ENCODE data around the gene SCAMP1. TPM values are rescaled to one million over a fixed set of nuclear protein-coding genes. Genes with fewer than 3 reads are reported as not detected.

Gene SCAMP1
- total and polyA plus RNA-seq, 2 of the 8 experiments (the other 6 are each of a cell fraction or from before 2014, with no cell fraction given): 18.6 to 55.9 TPM

DNA sequence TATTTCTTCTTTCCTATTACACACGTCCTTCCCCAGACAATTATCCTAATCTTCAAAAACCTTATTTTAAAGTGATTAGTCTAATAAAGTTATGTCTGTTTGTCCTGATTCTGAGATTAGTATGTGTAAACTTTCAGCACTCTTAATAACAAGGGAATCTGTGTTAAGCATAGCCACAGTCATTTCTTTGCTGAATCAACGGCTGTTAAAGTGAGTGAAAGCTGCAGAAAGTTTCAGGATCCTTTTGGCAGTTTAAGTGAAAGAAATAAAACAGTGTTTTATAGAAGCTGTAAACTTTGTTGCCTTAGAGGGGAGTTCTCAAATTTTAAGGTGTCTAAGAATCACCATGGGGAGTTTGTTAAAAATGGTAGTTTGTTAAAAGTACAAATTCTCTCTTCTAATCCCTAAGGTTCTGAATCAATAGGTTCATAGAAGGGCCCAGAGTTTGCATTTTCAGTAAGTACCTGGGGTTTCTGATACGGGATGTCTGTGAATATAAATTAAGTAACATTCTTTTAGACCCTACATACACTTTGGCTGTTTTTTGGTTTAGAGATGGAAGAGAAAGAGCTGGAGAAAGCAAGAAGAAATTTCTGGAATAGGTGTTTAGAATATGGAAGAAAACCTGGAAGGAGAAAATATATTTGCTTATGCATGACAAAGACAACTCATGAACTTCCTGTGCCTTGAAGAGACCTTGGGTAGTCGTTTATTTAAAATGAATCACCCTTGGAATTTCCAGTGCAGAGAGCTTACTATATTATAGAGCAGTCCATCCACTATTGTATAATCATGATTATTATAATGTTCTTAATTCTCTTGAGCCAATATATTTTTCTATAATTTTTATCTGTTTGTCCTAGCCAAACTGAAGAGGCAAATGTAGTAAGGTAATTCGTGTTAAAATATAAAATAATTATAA is 45.7 kb downstream of the SCAMP1 start:
- H2AFZ ChIP-seq (ENCODE audit: low read length): no peak overlapping the region
- H3K23me2 ChIP-seq (ENCODE audit: low read depth, low read length): no peaks in the 10 kb centered on the region
- no peak overlapping the region for H4K91ac ChIP-seq (replicated peaks; ENCODE audit: insufficient read length, low read length)
- H3K4me1 ChIP-seq (replicated peaks in 1 of 4; ENCODE audit: control insufficient read depth in 3 of 4, insufficient read depth in 4 of 4, low read length in 3 of 4): peaks cover 0 to 2% (median 0%) of the 10 kb centered on the region in 4 experiments; a peak in 2 of 7 replicates
- H3K4me3 ChIP-seq (ENCODE audit: extremely low read depth in 1 of 4, insufficient read depth in 2 of 4, low read depth in 3 of 4, low read length in 4 of 4): no peak overlapping the region
- no peak overlapping the region for H3K18ac ChIP-seq (ENCODE audit: extremely low read depth, low read length)
- no peak overlapping the region for H2BK12ac ChIP-seq (ENCODE audit: low read depth, low read length)
- no peaks in the 10 kb centered on the region for H3K27me3 ChIP-seq (replicated peaks in 1 of 4; ENCODE audit: control insufficient read depth in 3 of 4, extremely low read depth in 1 of 4, insufficient read depth in 3 of 4, low read length in 3 of 4)
- no peak overlapping the region for H2BK15ac ChIP-seq (ENCODE audit: low read length)
- no peak overlapping the region for H3K4ac ChIP-seq (replicated peaks; ENCODE audit: insufficient read length, low read depth, low read length)
- no peak overlapping the region for H3K14ac ChIP-seq (ENCODE audit: insufficient read length)
- no peak overlapping the region for H3K23ac ChIP-seq (ENCODE audit: insufficient read length)
- H3K36me3 ChIP-seq (ENCODE audit: control insufficient read depth in 2 of 4, insufficient read depth in 4 of 4, low read length in 3 of 4): no peaks in the 10 kb centered on the region
- H3K9me3 ChIP-seq (ENCODE audit: insufficient read depth in 2 of 2, low read depth in 1 of 2, low read length in 1 of 2): no peaks in the 10 kb centered on the region
- H2BK20ac ChIP-seq (ENCODE audit: low read length): no peak overlapping the region
- no peak overlapping the region for H2BK120ac ChIP-seq (replicated peaks; ENCODE audit: low read depth, low read length)
- no peak overlapping the region for H3K56ac ChIP-seq (replicated peaks; ENCODE audit: insufficient read length, low read depth, low read length)
- H4K20me1 ChIP-seq (replicated peaks in 1 of 2; ENCODE audit: control insufficient read depth in 1 of 2, insufficient read depth in 2 of 2, low read length in 2 of 2): peaks cover 0 to 1% of the 10 kb centered on the region in 2 experiments
- H3K4me2 ChIP-seq (ENCODE audit: insufficient read depth in 1 of 2, low read depth in 2 of 2, low read length in 2 of 2): no peak overlapping the region
- CTCF ChIA-PET (ENCODE audit: partially characterized antibody): interaction anchor here (0.6 kb wide), 1 partner anchor 122 kb away, joined by 3 read pairs; no protein-coding TSS in a partner anchor
- H2BK5ac ChIP-seq (ENCODE audit: low read depth, low read length): no peak overlapping the region
- no peaks in the 10 kb centered on the region for H3K79me1 ChIP-seq (ENCODE audit: low read depth, low read length)
- DNase-seq (ENCODE audit: low read depth in 1 of 2, low spot score in 2 of 2): no peak
- H4K8ac ChIP-seq (ENCODE audit: extremely low read depth, insufficient read depth, low read length): no peak overlapping the region
- 72 to 100% methylated on average over 1 to 5 of the region's 5 CpGs for WGBS, 2 experiments (ENCODE audit: extremely low coverage in 1 of 2, insufficient coverage in 1 of 2, insufficient read length in 1 of 2, insufficient replicate concordance in 2 of 2, low coverage in 1 of 2, low lambda C conversion rate in 2 of 2, missing lambda C conversion rate in 1 of 2)
- H3K9ac ChIP-seq (replicated peaks in 1 of 4; ENCODE audit: extremely low read depth in 1 of 4, low read depth in 3 of 4, low read length in 3 of 4): no peak overlapping the region
- H3K79me2 ChIP-seq (ENCODE audit: control insufficient read depth in 1 of 2, insufficient read depth in 2 of 2, low read length in 2 of 2): peaks cover 0 to 37% of the 10 kb centered on the region in 2 experiments; a peak in 2 of 4 replicates
- TF ChIP-seq TBP (IDR thresholded peaks at IDR 0.05; ENCODE audit: low read depth, low read length): no peak
- TF ChIP-seq, protein P1, sequence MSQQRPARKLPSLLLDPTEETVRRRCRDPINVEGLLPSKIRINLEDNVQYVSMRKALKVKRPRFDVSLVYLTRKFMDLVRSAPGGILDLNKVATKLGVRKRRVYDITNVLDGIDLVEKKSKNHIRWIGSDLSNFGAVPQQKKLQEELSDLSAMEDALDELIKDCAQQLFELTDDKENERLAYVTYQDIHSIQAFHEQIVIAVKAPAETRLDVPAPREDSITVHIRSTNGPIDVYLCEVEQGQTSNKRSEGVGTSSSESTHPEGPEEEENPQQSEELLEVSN (IDR thresholded peaks at IDR 0.05): no peak
- no peak for TF ChIP-seq MAFK (IDR thresholded peaks at IDR 0.05; ENCODE audit: low read depth, low read length)
- TF ChIP-seq RAD21 (IDR thresholded peaks at IDR 0.05 in 1 of 2, conservative IDR thresholded peaks at IDR 0.05 in 1 of 2; ENCODE audit: low read depth in 2 of 2, low read length in 2 of 2): no peak
- no peak for TF ChIP-seq POLR2AphosphoS5 (IDR thresholded peaks at IDR 0.05; ENCODE audit: low read depth, low read length)
- TF ChIP-seq JUND (IDR thresholded peaks at IDR 0.05; ENCODE audit: low read length): no peak
- no peak for TF ChIP-seq GABPA (IDR thresholded peaks at IDR 0.05; ENCODE audit: borderline replicate concordance, insufficient read depth, low read length)
- TF ChIP-seq KDM4A (IDR thresholded peaks at IDR 0.05; ENCODE audit: low read depth, low read length, severe bottlenecking): no peak
- no peak for TF ChIP-seq PHF8 (conservative IDR thresholded peaks at IDR 0.05; ENCODE audit: low read depth, low read length)
- TF ChIP-seq SIRT6 (IDR thresholded peaks at IDR 0.05; ENCODE audit: low read length): no peak
- no peak overlapping the region for H2AK5ac ChIP-seq (ENCODE audit: low read depth, low read length)
- no peak overlapping the region for H4K5ac ChIP-seq (ENCODE audit: insufficient read length, low read depth, low read length)
- FAIRE-seq: no peak
- POLR2A ChIA-PET (ENCODE audit: partially characterized antibody): no interaction called here
- no peak overlapping the region for H3K27ac ChIP-seq (ENCODE audit: low read depth, low read length)
